HepG2 (cell line): Measurements from ENCODE around the gene NFATC3.

ENCODE experiments used
- ARID2 ChIP-seq: sonication (generic); formaldehyde crosslinking; IDR thresholded peaks from 2 replicates; pipeline ENCODE4 v1.8.1; 2022; ENCODE audit warnings: mild to moderate bottlenecking, missing genetic modification reagents, borderline replicate concordance
- FOXK1 ChIP-seq: sonication (generic); formaldehyde crosslinking; IDR thresholded peaks from 2 replicates; pipeline ENCODE4 v1.4.0; 2020; ENCODE audit warnings: low read depth, missing genetic modification reagents, borderline replicate concordance
- JUNB ChIP-seq: sonication (generic); formaldehyde crosslinking; IDR thresholded peaks from 2 replicates; pipeline ENCODE4 v1.8.0; 2022; ENCODE audit warnings: missing genetic modification reagents, mild to moderate bottlenecking, borderline replicate concordance
- MAZ ChIP-seq, 2 experiments: sonication (generic) in 1 of 2; formaldehyde crosslinking in 1 of 2; IDR thresholded peaks; 2 replicates each; pipeline versions ENCODE4 v1.5.0 to v1.6.1; 2012 to 2020; ENCODE audit warnings: low read depth in 2 of 2, mild to moderate bottlenecking in 2 of 2, borderline replicate concordance in 1 of 2, improper control_type of control experiment in 1 of 2, low read length in 1 of 2, missing genetic modification reagents in 1 of 2, moderate library complexity in 1 of 2
- MTA1 ChIP-seq: sonication (generic); formaldehyde crosslinking; IDR thresholded peaks from 2 replicates; pipeline ENCODE4 v1.4.0; 2020; ENCODE audit warnings: missing genetic modification reagents, mild to moderate bottlenecking, borderline replicate concordance
- RBAK ChIP-seq: sonication (generic); formaldehyde crosslinking; IDR thresholded peaks from 2 replicates; pipeline ENCODE4 v1.5.1; 2020; ENCODE audit warnings: mild to moderate bottlenecking, missing genetic modification reagents
- ZNF274 ChIP-seq: sonication (generic); formaldehyde crosslinking; IDR thresholded peaks from 2 replicates; pipeline ENCODE4 v1.5.1; 2020; ENCODE audit warnings: mild to moderate bottlenecking, missing genetic modification reagents
- ZNF451 ChIP-seq: sonication (generic); formaldehyde crosslinking; IDR thresholded peaks from 2 replicates; pipeline ENCODE4 v1.5.0; 2020; ENCODE audit warnings: mild to moderate bottlenecking, missing genetic modification reagents
- TF ChIP-seq, protein P1 (sequence below): sonication (generic); formaldehyde crosslinking; IDR thresholded peaks from 2 replicates; pipeline ENCODE4 v1.8.0; 2022; ENCODE audit warnings: missing genetic modification reagents, mild to moderate bottlenecking, moderate library complexity, borderline replicate concordance
- TF ChIP-seq, protein P2 (sequence below): sonication (generic); formaldehyde crosslinking; IDR thresholded peaks from 2 replicates; pipeline ENCODE4 v1.5.0; 2020; ENCODE audit warnings: mild to moderate bottlenecking, missing genetic modification reagents, moderate library complexity
- TF ChIP-seq, protein P3 (sequence below): sonication (generic); formaldehyde crosslinking; IDR thresholded peaks from 2 replicates; pipeline ENCODE4 v1.8.0; 2022; ENCODE audit warnings: mild to moderate bottlenecking, missing genetic modification reagents, moderate library complexity
- TF ChIP-seq, protein P4 (sequence below): sonication (generic); formaldehyde crosslinking; IDR thresholded peaks from 2 replicates; pipeline ENCODE4 v1.4.0; 2020; ENCODE audit warnings: mild to moderate bottlenecking, missing genetic modification reagents

DNA sequence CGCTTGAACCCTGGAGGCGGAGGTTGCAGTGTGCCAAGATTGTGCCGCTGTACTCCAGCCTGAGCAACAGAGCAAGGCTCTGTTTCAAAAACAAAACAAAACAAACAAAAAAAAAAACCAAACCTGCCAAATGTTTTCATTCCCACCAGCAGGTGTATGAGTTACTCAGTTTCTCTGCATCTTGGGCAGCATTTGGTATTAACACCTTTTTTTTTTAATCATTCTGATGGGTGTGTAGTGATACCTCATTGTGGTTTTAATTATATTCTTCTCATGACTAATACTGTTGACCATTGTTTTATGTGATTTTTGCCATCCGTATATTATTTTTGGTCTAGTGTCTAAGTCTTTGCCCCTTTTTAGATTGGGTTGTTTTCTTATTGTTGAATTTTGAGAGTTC lies 15.3 kb downstream of the NFATC3 start:
- TF ChIP-seq, protein P1, sequence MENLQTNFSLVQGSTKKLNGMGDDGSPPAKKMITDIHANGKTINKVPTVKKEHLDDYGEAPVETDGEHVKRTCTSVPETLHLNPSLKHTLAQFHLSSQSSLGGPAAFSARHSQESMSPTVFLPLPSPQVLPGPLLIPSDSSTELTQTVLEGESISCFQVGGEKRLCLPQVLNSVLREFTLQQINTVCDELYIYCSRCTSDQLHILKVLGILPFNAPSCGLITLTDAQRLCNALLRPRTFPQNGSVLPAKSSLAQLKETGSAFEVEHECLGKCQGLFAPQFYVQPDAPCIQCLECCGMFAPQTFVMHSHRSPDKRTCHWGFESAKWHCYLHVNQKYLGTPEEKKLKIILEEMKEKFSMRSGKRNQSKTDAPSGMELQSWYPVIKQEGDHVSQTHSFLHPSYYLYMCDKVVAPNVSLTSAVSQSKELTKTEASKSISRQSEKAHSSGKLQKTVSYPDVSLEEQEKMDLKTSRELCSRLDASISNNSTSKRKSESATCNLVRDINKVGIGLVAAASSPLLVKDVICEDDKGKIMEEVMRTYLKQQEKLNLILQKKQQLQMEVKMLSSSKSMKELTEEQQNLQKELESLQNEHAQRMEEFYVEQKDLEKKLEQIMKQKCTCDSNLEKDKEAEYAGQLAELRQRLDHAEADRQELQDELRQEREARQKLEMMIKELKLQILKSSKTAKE, result no peak
- TF ChIP-seq, protein P2, sequence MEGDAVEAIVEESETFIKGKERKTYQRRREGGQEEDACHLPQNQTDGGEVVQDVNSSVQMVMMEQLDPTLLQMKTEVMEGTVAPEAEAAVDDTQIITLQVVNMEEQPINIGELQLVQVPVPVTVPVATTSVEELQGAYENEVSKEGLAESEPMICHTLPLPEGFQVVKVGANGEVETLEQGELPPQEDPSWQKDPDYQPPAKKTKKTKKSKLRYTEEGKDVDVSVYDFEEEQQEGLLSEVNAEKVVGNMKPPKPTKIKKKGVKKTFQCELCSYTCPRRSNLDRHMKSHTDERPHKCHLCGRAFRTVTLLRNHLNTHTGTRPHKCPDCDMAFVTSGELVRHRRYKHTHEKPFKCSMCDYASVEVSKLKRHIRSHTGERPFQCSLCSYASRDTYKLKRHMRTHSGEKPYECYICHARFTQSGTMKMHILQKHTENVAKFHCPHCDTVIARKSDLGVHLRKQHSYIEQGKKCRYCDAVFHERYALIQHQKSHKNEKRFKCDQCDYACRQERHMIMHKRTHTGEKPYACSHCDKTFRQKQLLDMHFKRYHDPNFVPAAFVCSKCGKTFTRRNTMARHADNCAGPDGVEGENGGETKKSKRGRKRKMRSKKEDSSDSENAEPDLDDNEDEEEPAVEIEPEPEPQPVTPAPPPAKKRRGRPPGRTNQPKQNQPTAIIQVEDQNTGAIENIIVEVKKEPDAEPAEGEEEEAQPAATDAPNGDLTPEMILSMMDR (CRISPR knock-in tag), result no peak
- TF ChIP-seq ARID2 (no peak), MAZ (IDR thresholded peaks at IDR 0.05; ENCODE audit: borderline replicate concordance, low read depth, low read length) (no peak), MAZ (CRISPR knock-in tag; IDR thresholded peaks at IDR 0.05; ENCODE audit: low read depth) (no peak), FOXK1 (CRISPR knock-in tag) (no peak), ZNF274 (no peak), MTA1 (no peak), RBAK (no peak), ZNF451 (no peak), JUNB (CRISPR knock-in tag) (no peak)
- TF ChIP-seq, protein P3, sequence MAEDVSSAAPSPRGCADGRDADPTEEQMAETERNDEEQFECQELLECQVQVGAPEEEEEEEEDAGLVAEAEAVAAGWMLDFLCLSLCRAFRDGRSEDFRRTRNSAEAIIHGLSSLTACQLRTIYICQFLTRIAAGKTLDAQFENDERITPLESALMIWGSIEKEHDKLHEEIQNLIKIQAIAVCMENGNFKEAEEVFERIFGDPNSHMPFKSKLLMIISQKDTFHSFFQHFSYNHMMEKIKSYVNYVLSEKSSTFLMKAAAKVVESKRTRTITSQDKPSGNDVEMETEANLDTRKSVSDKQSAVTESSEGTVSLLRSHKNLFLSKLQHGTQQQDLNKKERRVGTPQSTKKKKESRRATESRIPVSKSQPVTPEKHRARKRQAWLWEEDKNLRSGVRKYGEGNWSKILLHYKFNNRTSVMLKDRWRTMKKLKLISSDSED, result no peak
- TF ChIP-seq, protein P4, sequence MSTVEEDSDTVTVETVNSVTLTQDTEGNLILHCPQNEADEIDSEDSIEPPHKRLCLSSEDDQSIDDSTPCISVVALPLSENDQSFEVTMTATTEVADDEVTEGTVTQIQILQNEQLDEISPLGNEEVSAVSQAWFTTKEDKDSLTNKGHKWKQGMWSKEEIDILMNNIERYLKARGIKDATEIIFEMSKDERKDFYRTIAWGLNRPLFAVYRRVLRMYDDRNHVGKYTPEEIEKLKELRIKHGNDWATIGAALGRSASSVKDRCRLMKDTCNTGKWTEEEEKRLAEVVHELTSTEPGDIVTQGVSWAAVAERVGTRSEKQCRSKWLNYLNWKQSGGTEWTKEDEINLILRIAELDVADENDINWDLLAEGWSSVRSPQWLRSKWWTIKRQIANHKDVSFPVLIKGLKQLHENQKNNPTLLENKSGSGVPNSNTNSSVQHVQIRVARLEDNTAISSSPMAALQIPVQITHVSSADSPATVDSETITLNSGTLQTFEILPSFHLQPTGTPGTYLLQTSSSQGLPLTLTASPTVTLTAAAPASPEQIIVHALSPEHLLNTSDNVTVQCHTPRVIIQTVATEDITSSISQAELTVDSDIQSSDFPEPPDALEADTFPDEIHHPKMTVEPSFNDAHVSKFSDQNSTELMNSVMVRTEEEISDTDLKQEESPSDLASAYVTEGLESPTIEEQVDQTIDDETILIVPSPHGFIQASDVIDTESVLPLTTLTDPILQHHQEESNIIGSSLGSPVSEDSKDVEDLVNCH, result no peak
